HG03520 (cell line): ENCODE results near the gene VPS25.
"Not testable (repeated sequence)": the region's sequence is repeated elsewhere in the genome, so short reads cannot be mapped to it uniquely, and the experiment has no call there.

Experiments used
- ATAC-seq: cut with Tn5 transposase; IDR thresholded peaks from one replicate; pipeline ENCODE4 v1.9.1; 2021; ENCODE audit warnings: mild to moderate bottlenecking, moderate library complexity; ENCODE audit not compliant: unreplicated experiment

Gene VPS25

GRCh38 chr17:42767512-42767911 is 5.7 kb upstream of the VPS25 start:
- ATAC-seq, result no peak

- not testable (repeated sequence) for ATAC-seq
Measured at GRCh38 chr17:42768006-42768405, 5.2 kb upstream of the VPS25 start.

GRCh38 chr17:42769964-42770363 is 3.3 kb upstream of the VPS25 start:
- ATAC-seq, result not testable (repeated sequence)

- no peak for ATAC-seq
Measured at GRCh38 chr17:42772945-42773289, 332 bp upstream of the VPS25 start.

- ATAC-seq, result no peak
Measured at GRCh38 chr17:42774066-42774745, 957 bp downstream of the VPS25 start.

GRCh38 chr17:42775534-42776098 is 2.4 kb downstream of the VPS25 start:
- ATAC-seq, result no peak

GRCh38 chr17:42778570-42778969 is 5.3 kb downstream of the VPS25 start:
- ATAC-seq, result no peak

- no peak for ATAC-seq
Measured at GRCh38 chr17:42779304-42779935, 6.2 kb downstream of the VPS25 start.

GRCh38 chr17:42779936-42780850 is 6.9 kb downstream of the VPS25 start, which contains the start of gene WNK4:
TSS of gene WNK4 (plus strand) at chr17:42780610. CDS start at chr17:42780699, 89 bp downstream.
- no peak for ATAC-seq

- no peak for ATAC-seq
Measured at GRCh38 chr17:42780851-42781638, 7.8 kb downstream of the VPS25 start.

GRCh38 chr17:42781639-42782165 is 8.5 kb downstream of the VPS25 start:
- no peak for ATAC-seq

- ATAC-seq, result no peak
Measured at GRCh38 chr17:42782166-42783061, 9.2 kb downstream of the VPS25 start.

- no peak for ATAC-seq
Measured at GRCh38 chr17:42783062-42783790, 10.0 kb downstream of the VPS25 start.

GRCh38 chr17:42783791-42784138 is 10.5 kb downstream of the VPS25 start:
- no peak for ATAC-seq

GRCh38 chr17:42784409-42784808 is 11.2 kb downstream of the VPS25 start:
- no peak for ATAC-seq

- no peak for ATAC-seq
Measured at GRCh38 chr17:42784811-42785592, 11.8 kb downstream of the VPS25 start.

GRCh38 chr17:42787266-42787665 is 14.0 kb downstream of the VPS25 start:
- ATAC-seq, result no peak

GRCh38 chr17:42791948-42792347 is 18.7 kb downstream of the VPS25 start:
- ATAC-seq, result no peak
